GM10847 (cell line): ENCODE data around the gene STPG2.

Experiments used
- POLR2A ChIP-seq: IDR thresholded peaks from 2 replicates; pipeline ENCODE4 v1.6.1; 2011; ENCODE audit not compliant: insufficient read length; ENCODE audit errors: extremely low read depth

Gene STPG2

GRCh38 chr4:97923096-97923495 is 220.2 kb downstream of the STPG2 start:
- TF ChIP-seq POLR2A = no peak

- no peak for TF ChIP-seq POLR2A
Measured at GRCh38 chr4:97917115-97917514, 226.2 kb downstream of the STPG2 start.

GRCh38 chr4:97912156-97912555 is 231.1 kb downstream of the STPG2 start:
- TF ChIP-seq POLR2A = no peak

- no peak for TF ChIP-seq POLR2A
Measured at GRCh38 chr4:97911236-97911906, 231.9 kb downstream of the STPG2 start.

GRCh38 chr4:97910005-97910404 is 233.3 kb downstream of the STPG2 start:
- no peak for TF ChIP-seq POLR2A

- TF ChIP-seq POLR2A = no peak
Measured at GRCh38 chr4:97900229-97900628, 243.0 kb downstream of the STPG2 start.

GRCh38 chr4:97892592-97893266 is 250.5 kb downstream of the STPG2 start:
- no peak for TF ChIP-seq POLR2A

- TF ChIP-seq POLR2A = no peak
Measured at GRCh38 chr4:97879942-97880341, 263.3 kb downstream of the STPG2 start.

- TF ChIP-seq POLR2A = no peak
Measured at GRCh38 chr4:97868097-97868496, 275.2 kb downstream of the STPG2 start.

- TF ChIP-seq POLR2A = no peak
Measured at GRCh38 chr4:97867557-97868091, 275.7 kb downstream of the STPG2 start.

- TF ChIP-seq POLR2A = no peak
Measured at GRCh38 chr4:97866821-97867556, 276.3 kb downstream of the STPG2 start.

- no peak for TF ChIP-seq POLR2A
Measured at GRCh38 chr4:97851115-97851514, 292.2 kb downstream of the STPG2 start.

GRCh38 chr4:97845758-97846157 is 297.5 kb downstream of the STPG2 start:
- no peak for TF ChIP-seq POLR2A

- TF ChIP-seq POLR2A = no peak
Measured at GRCh38 chr4:97841512-97841911, 301.8 kb downstream of the STPG2 start.

GRCh38 chr4:97836662-97837061 is 306.6 kb downstream of the STPG2 start:
- TF ChIP-seq POLR2A = no peak

- TF ChIP-seq POLR2A = no peak
Measured at GRCh38 chr4:97828646-97829045, 314.6 kb downstream of the STPG2 start.
